Adrenal gland (tissue), 12 donors: ENCODE results near the gene TBC1D19. TPM values are rescaled to one million over a fixed set of nuclear protein-coding genes. Genes with fewer than 3 reads are reported as not detected.
"Not testable (repeated sequence)": the region's sequence is repeated elsewhere in the genome, so short reads cannot be mapped to it uniquely, and the experiment has no call there.

Source experiments
- DNase-seq, 7 donors: peaks; one replicate each; pipeline ENCODE4 v3.0.0-alpha.2; 2019 to 2020
- H3K27ac ChIP-seq, 5 donors: fragments of 200-600 bp; sonication (generic) in 4 of 5; 1 replicate in 3 of 5; 2 replicates in 2 of 5; pipeline versions ENCODE4 v1.5.1 to v1.8.0; 2016 to 2020; ENCODE audit warnings: mild to moderate bottlenecking in 1 of 5
- H3K27me3 ChIP-seq: fragments of 200-600 bp; 2 replicates; pipeline ENCODE4 v1.8.0; 2021
- H3K36me3 ChIP-seq, 2 donors: fragments of 200-600 bp; replicated peaks in 1 of 2; 1 replicate in 1 of 2; 2 replicates in 1 of 2; pipeline versions ENCODE4 v1.5.1 to v1.8.0; 2018 to 2022
- H3K4me1 ChIP-seq, 2 donors: fragments of 200-600 bp; replicated peaks in 1 of 2; 1 replicate in 1 of 2; 2 replicates in 1 of 2; pipeline versions ENCODE4 v1.5.1 to v1.8.0; 2018 to 2021
- H3K4me3 ChIP-seq, 4 donors: fragments of 200-600 bp; sonication (generic) in 3 of 4; one replicate each; pipeline ENCODE4 v1.5.1; 2016 to 2018
- H3K9me3 ChIP-seq, 3 donors: fragments of 200-600 bp; sonication (generic) in 1 of 3; replicated peaks in 1 of 3; 1 replicate in 2 of 3; 2 replicates in 1 of 3; pipeline versions ENCODE4 v1.5.1 to v1.8.0; 2016 to 2021
- CTCF ChIP-seq, 6 experiments: fragments of 450-650 bp in 4 of 6; fragments of 200-600 bp in 2 of 6; sonication (generic) in 1 of 6; IDR thresholded peaks; 1 replicate in 5 of 6; 2 replicates in 1 of 6; pipeline versions ENCODE4 v1.5.1 to v1.8.0; 2016 to 2021; ENCODE audit warnings: antibody characterized with exemption in 6 of 6, mild to moderate bottlenecking in 2 of 6, moderate library complexity in 1 of 6
- POLR2A ChIP-seq, 2 donors: fragments of 450-650 bp; IDR thresholded peaks; one replicate each; pipeline ENCODE4 v1.6.1; 2017; ENCODE audit warnings: antibody characterized with exemption in 2 of 2, mild to moderate bottlenecking in 2 of 2, moderate library complexity in 1 of 2
- WGBS, 4 donors: extraction: QIAGEN DNeasy Blood & Tissue Kit in 2 of 4; methylation state at CpG; one replicate each; pipeline versions ENCODE4 v1.1.5 to v1.1.7; 2013 to 2017; 5-methylcytosine and 5-hydroxymethylcytosine counted together
- intact Hi-C, 2 donors: fragments of 100-400 bp; cut with DNase I; formaldehyde crosslinking; loops; one replicate each; pipeline versions ENCODE4 v1.14.1 to v1.15.0; 2022 to 2023
- polyA plus RNA-seq, 3 donors: library from polyadenylated mRNA; stranded (reverse); fragments of 200-250 nt in 2 of 3; fragments of 350-450 nt in 1 of 3; fragmentation: Illumina TruSeq in 1 of 3; extraction: RNeasy Lipid Tissue Mini Kit (QIAGEN cat#74804) in 1 of 3; gene quantifications; one replicate each; pipeline ENCODE4 v1.2.3, GENCODE V29; 2013 to 2014
- total RNA-seq, 9 donors: library from RNA; depleted of rRNA in 4 of 9; stranded (reverse); fragments of >200 nt in 4 of 9; fragments of 120-200 nt in 1 of 9; fragmentation: NEBNext Ultra II Directional in 1 of 9; extraction: Animal tissue kit (Norgen Biotek cat#: 25700) in 1 of 9; gene quantifications; one replicate each; pipeline versions ENCODE4 v1.1.0 to v1.2.4, GENCODE V29; 2013 to 2023
- donor health status: healthy with polysubstance abuse.
- donor health status: Bipolar disorder and iron deficiency.
- donor health status: DM: yes; HTN: yes; CAD: no.
- donor health status: DM: no; HTN: no; CAD: no.
- donor health status: DM: no; HTN: no; CAD: no.
- donor health status: DM: yes; HTN: yes; CAD: no.

TBC1D19 gene
- total and polyA plus RNA-seq, 12 donors = 3.5 to 37.0 (median 14.4) TPM

GRCh38 chr4:26589705-26590104 lies 5.8 kb downstream of the TBC1D19 start:
- H3K27me3 ChIP-seq = no peaks in the 10 kb centered on the region
- H3K27ac ChIP-seq = no peak overlapping the region
- peaks cover 7 to 10% of the 10 kb centered on the region in 2 donors for H3K4me1 ChIP-seq
- no peak for DNase-seq
- TF ChIP-seq POLR2A (IDR thresholded peaks at IDR 0.05) = no peak
- no peak for TF ChIP-seq CTCF (IDR thresholded peaks at IDR 0.05)
- no peaks in the 10 kb centered on the region for H3K9me3 ChIP-seq
- no peaks in the 10 kb centered on the region for H3K36me3 ChIP-seq
- H3K4me3 ChIP-seq = no peak overlapping the region
- WGBS, 4 donors = 69 to 84% (median 72%) methylated on average over 2 of the region's 2 CpGs
- intact Hi-C loops = no loop called here

GRCh38 chr4:26590639-26591038 lies 6.8 kb downstream of the TBC1D19 start:
- Histone ChIP-seq H3K4me3 (no peak overlapping the region), H3K27me3 (no peaks in the 10 kb centered on the region), H3K27ac (no peak overlapping the region), H3K9me3 (no peaks in the 10 kb centered on the region), H3K36me3 (no peaks in the 10 kb centered on the region), H3K4me1 (peaks cover 0 to under 1% of the 10 kb centered on the region in 2 donors)
- intact Hi-C loops = no loop called here
- WGBS, 4 donors = 86 to 95% (median 90%) methylated on average over 2 of the region's 2 CpGs
- no peak for TF ChIP-seq POLR2A (IDR thresholded peaks at IDR 0.05)
- no peak for TF ChIP-seq CTCF (IDR thresholded peaks at IDR 0.05)
- no peak for DNase-seq

GRCh38 chr4:26593557-26593956 lies 9.7 kb downstream of the TBC1D19 start:
- H3K27ac ChIP-seq, H3K36me3 ChIP-seq, H3K9me3 ChIP-seq, H3K27me3 ChIP-seq, intact Hi-C loops, H3K4me1 ChIP-seq, DNase-seq, H3K4me3 ChIP-seq: not testable (repeated sequence)
- WGBS, 4 donors = 94 to 97% (median 95%) methylated on average over 3 of the region's 3 CpGs

DNA sequence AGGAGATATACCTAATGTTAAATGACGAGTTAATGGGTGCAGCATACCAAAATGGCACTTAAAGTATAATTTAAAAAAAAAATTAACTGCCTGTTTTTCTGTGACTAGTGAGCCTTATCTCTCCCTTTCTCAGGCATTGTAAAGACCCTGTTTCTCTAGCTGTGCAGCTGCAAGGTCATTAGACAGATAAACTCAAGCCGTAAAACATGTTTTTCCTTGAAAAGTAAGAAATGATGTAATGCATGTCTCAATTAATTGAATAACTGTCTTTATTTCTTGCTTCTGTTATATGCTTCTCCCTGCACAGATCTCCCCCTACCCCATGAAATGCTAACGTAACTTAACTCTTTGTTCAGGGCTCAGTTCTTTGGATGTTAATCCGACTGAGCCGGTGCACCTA lies 10.5 kb downstream of the TBC1D19 start:
- TF ChIP-seq POLR2A (IDR thresholded peaks at IDR 0.05) = no peak
- TF ChIP-seq CTCF (IDR thresholded peaks at IDR 0.05) = no peak
- H3K4me1 ChIP-seq = no peaks in the 10 kb centered on the region
- H3K27ac ChIP-seq = no peak overlapping the region
- H3K36me3 ChIP-seq = no peaks in the 10 kb centered on the region
- DNase-seq = peak in 1 of 7 donors; percentile 6
- intact Hi-C loops = no loop called here
- peaks cover 0 to 5% (median 0%) of the 10 kb centered on the region in 3 donors for H3K9me3 ChIP-seq
- 46 to 56% (median 53%) methylated on average over 5 of the region's 5 CpGs for WGBS, 4 donors
- no peaks in the 10 kb centered on the region for H3K27me3 ChIP-seq
- no peak overlapping the region for H3K4me3 ChIP-seq

- H3K4me1 ChIP-seq = no peaks in the 10 kb centered on the region
- H3K4me3 ChIP-seq = no peak overlapping the region
- no peak for DNase-seq
- peaks cover 0 to 5% (median 0%) of the 10 kb centered on the region in 3 donors for H3K9me3 ChIP-seq
- no peaks in the 10 kb centered on the region for H3K36me3 ChIP-seq
- 85 to 92% (median 90%) methylated on average over 6 of the region's 6 CpGs for WGBS, 4 donors
- TF ChIP-seq CTCF (IDR thresholded peaks at IDR 0.05) (no peak), POLR2A (IDR thresholded peaks at IDR 0.05) (no peak)
- H3K27ac ChIP-seq = no peak overlapping the region
- intact Hi-C loops = no loop called here
- no peaks in the 10 kb centered on the region for H3K27me3 ChIP-seq
Observed at GRCh38 chr4:26594778-26595177, 10.9 kb downstream of the TBC1D19 start.
